ENCODE data around the gene SH3BP2. TPM values are rescaled to one million over a fixed set of nuclear protein-coding genes. Genes with fewer than 3 reads are reported as not detected.

Gene SH3BP2
- polyA plus RNA-seq, 1 donor (not counting 4 experiments of a cell fraction or from before 2014, with no cell fraction given): 11.2 TPM

DNA sequence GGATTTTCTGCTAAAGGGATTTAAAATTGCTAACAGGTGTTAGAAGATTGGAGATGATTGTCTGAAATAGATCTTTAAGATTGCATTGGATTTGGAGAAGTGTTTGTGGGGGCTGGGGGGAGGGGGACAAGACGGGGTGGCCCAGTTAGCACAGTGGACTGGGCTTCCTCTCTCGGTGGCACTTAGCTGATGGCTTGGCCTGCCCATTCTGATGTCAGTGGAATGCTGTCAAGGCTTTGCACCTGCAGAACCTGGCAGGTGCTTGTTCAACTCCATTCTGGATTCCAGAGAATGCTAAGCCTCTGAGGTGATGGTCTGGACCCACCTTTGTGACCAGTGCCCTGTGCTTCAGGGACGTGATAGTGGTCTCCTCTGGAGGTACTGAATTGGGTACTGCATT is 94.5 kb downstream of the SH3BP2 start:
- Histone ChIP-seq H3K9me3 (ENCODE audit: control insufficient read depth, low read depth, low read length) (no peaks in the 10 kb centered on the region), H3K36me3 (ENCODE audit: control insufficient read depth in 2 of 2, extremely low read depth in 1 of 2, insufficient read depth in 2 of 2, low read length in 2 of 2) (peaks cover 14 to 20% of the 10 kb centered on the region in 2 experiments), H3K27me3 (ENCODE audit: control insufficient read depth, extremely low read depth, insufficient read depth, low read length) (no peaks in the 10 kb centered on the region), H2AFZ (ENCODE audit: control insufficient read depth, low read length) (no peak overlapping the region), H4K20me1 (ENCODE audit: control insufficient read depth, extremely low read depth, insufficient read depth, low read length) (no peaks in the 10 kb centered on the region), H3K27ac (ENCODE audit: control insufficient read depth, insufficient read depth, low read length) (no peak overlapping the region), H3K4me3 (ENCODE audit: control insufficient read depth in 2 of 3, extremely low read depth in 1 of 3, insufficient read depth in 2 of 3, low read depth in 1 of 3, low read length in 3 of 3) (no peak overlapping the region), H3K79me2 (ENCODE audit: control insufficient read depth, insufficient read depth, low read length) (peaks cover 11% of the 10 kb centered on the region), H3K9me1 (ENCODE audit: control insufficient read depth, extremely low read depth, insufficient read depth, low read length) (no peaks in the 10 kb centered on the region), H3K4me2 (ENCODE audit: control insufficient read depth, extremely low read depth, insufficient read depth, low read depth, low read length) (no peak overlapping the region), H3K9ac (ENCODE audit: control insufficient read depth, extremely low read depth, insufficient read depth, low read length) (no peak overlapping the region), H3K4me1 (ENCODE audit: control insufficient read depth, extremely low read depth, insufficient read depth, low read length) (no peaks in the 10 kb centered on the region)
- TF ChIP-seq EZH2 (IDR thresholded peaks at IDR 0.05; ENCODE audit: low read length) (no peak), CTCF (optimal IDR thresholded peaks at IDR 0.05 in 1 of 3, IDR thresholded peaks at IDR 0.05 in 1 of 3, conservative IDR thresholded peaks at IDR 0.05 in 1 of 3; ENCODE audit: extremely low read depth in 1 of 3, insufficient read depth in 2 of 3, low read length in 3 of 3) (no peak)
- dilution Hi-C loops (cut with MboI; ENCODE audit: extremely low pct_ligation_motif_present, low sequenced_read_pairs): no loop called here
- no peak for DNase-seq (ENCODE audit: low read depth, low spot score)
- no peak for FAIRE-seq

DNA sequence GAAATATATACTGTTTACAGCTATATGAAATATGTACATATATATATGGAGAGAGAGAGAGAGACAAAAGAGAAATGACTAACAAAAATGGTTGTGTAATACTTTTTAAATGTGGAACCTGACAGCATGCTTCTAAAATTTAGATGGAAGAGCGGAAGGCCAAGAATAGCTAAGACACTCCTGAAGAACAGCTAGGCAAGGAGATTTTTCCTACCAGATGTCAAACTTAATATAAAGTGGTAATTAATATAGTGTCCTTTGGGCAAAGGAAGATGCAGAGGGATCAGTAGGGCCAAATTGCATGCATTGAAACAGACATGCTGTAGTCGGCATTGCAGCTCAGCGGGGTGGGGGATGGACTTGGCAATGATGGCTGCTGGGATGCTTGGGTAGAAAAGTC is 96.0 kb downstream of the SH3BP2 start:
- DNase-seq (ENCODE audit: low read depth, low spot score) (no peak), FAIRE-seq (no peak)
- Histone ChIP-seq H4K20me1 (ENCODE audit: control insufficient read depth, extremely low read depth, insufficient read depth, low read length) (no peaks in the 10 kb centered on the region), H3K9me3 (ENCODE audit: control insufficient read depth, low read depth, low read length) (no peaks in the 10 kb centered on the region), H3K36me3 (ENCODE audit: control insufficient read depth in 2 of 2, extremely low read depth in 1 of 2, insufficient read depth in 2 of 2, low read length in 2 of 2) (peaks cover 17 to 19% of the 10 kb centered on the region in 2 experiments), H3K4me2 (ENCODE audit: control insufficient read depth, extremely low read depth, insufficient read depth, low read depth, low read length) (no peak overlapping the region), H2AFZ (ENCODE audit: control insufficient read depth, low read length) (no peak overlapping the region), H3K9ac (ENCODE audit: control insufficient read depth, extremely low read depth, insufficient read depth, low read length) (no peak overlapping the region), H3K4me1 (ENCODE audit: control insufficient read depth, extremely low read depth, insufficient read depth, low read length) (no peaks in the 10 kb centered on the region), H3K27ac (ENCODE audit: control insufficient read depth, insufficient read depth, low read length) (no peak overlapping the region), H3K4me3 (ENCODE audit: control insufficient read depth in 2 of 3, extremely low read depth in 1 of 3, insufficient read depth in 2 of 3, low read depth in 1 of 3, low read length in 3 of 3) (no peak overlapping the region), H3K79me2 (ENCODE audit: control insufficient read depth, insufficient read depth, low read length) (peaks cover 11% of the 10 kb centered on the region), H3K9me1 (ENCODE audit: control insufficient read depth, extremely low read depth, insufficient read depth, low read length) (no peaks in the 10 kb centered on the region), H3K27me3 (ENCODE audit: control insufficient read depth, extremely low read depth, insufficient read depth, low read length) (no peaks in the 10 kb centered on the region)
- TF ChIP-seq CTCF (optimal IDR thresholded peaks at IDR 0.05 in 1 of 3, IDR thresholded peaks at IDR 0.05 in 1 of 3, conservative IDR thresholded peaks at IDR 0.05 in 1 of 3; ENCODE audit: extremely low read depth in 1 of 3, insufficient read depth in 2 of 3, low read length in 3 of 3) (no peak), EZH2 (IDR thresholded peaks at IDR 0.05; ENCODE audit: low read length) (no peak)
- dilution Hi-C loops (cut with MboI; ENCODE audit: extremely low pct_ligation_motif_present, low sequenced_read_pairs): no loop called here

Other genes with a start within 250 kb of the SH3BP2 start
- 22.6 to 23.1 TPM (median 23.1 TPM) in 3 replicates for gene TNIP2, start 36.7 kb upstream of the SH3BP2 start, polyA plus RNA-seq
- 77.0 to 138 TPM (median 109 TPM) in 3 replicates for gene ADD1, start 50.8 kb downstream of the SH3BP2 start, polyA plus RNA-seq
- gene NOP14, start 170.3 kb downstream of the SH3BP2 start, polyA plus RNA-seq: 9.6 to 24.7 TPM (median 21.8 TPM) in 3 replicates
- 3.8 to 4.8 TPM (median 4.3 TPM) in 3 replicates for gene GRK4, start 170.5 kb downstream of the SH3BP2 start, polyA plus RNA-seq

All from keratinocyte (primary cell).